GM18867 (cell line): ENCODE results near the gene LNPK.
"Not testable (repeated sequence)": the region's sequence is repeated elsewhere in the genome, so short reads cannot be mapped to it uniquely, and the experiment has no call there.

ENCODE experiments used
- ATAC-seq: cut with Tn5 transposase; IDR thresholded peaks from one replicate; pipeline ENCODE4 v1.9.1; 2021; ENCODE audit warnings: mild to moderate bottlenecking, moderate library complexity; ENCODE audit not compliant: unreplicated experiment

Gene LNPK

GRCh38 chr2:176001916-176002687 is at the start of gene LNPK:
TSS of gene LNPK (minus strand) at chr2:176002267. CDS start at chr2:175995584, 6,683 bp downstream.
- ATAC-seq, result peak; percentile 93

GRCh38 chr2:176039375-176039774 is 37.3 kb upstream of the LNPK start:
- ATAC-seq, result no peak

GRCh38 chr2:176038694-176039093 is 36.6 kb upstream of the LNPK start:
- no peak for ATAC-seq

GRCh38 chr2:176035013-176035691 is 33.1 kb upstream of the LNPK start:
- no peak for ATAC-seq

- no peak for ATAC-seq
These were observed 25.7 kb upstream of the LNPK start for GRCh38 chr2:176027806-176028205.

GRCh38 chr2:176025932-176026331 is 23.9 kb upstream of the LNPK start:
- no peak for ATAC-seq

- no peak for ATAC-seq
These were observed 22.0 kb upstream of the LNPK start for GRCh38 chr2:176024083-176024482.

GRCh38 chr2:176022048-176022447 is 20.0 kb upstream of the LNPK start:
- no peak for ATAC-seq

GRCh38 chr2:176020400-176020799 is 18.3 kb upstream of the LNPK start:
- no peak for ATAC-seq

- ATAC-seq, result no peak
These were observed 16.6 kb upstream of the LNPK start for GRCh38 chr2:176018708-176019107.

GRCh38 chr2:176009445-176009844 is 7.4 kb upstream of the LNPK start:
- ATAC-seq, result no peak

- ATAC-seq, result no peak
These were observed 2.9 kb upstream of the LNPK start for GRCh38 chr2:176004934-176005333.

- no peak for ATAC-seq
These were observed 1.9 kb upstream of the LNPK start for GRCh38 chr2:176003958-176004357.

GRCh38 chr2:176002688-176003210 is 682 bp upstream of the LNPK start:
- ATAC-seq, result no peak

- peak; percentile 48 for ATAC-seq
These were observed 669 bp downstream of the LNPK start for GRCh38 chr2:176001281-176001915.

GRCh38 chr2:175999283-175999819 is 2.7 kb downstream of the LNPK start:
- no peak for ATAC-seq

- no peak for ATAC-seq
These were observed 12.0 kb downstream of the LNPK start for GRCh38 chr2:175990099-175990498.

GRCh38 chr2:175987126-175987525 is 14.9 kb downstream of the LNPK start:
- ATAC-seq, result not testable (repeated sequence)

- no peak for ATAC-seq
These were observed 17.2 kb downstream of the LNPK start for GRCh38 chr2:175984846-175985245.

- ATAC-seq, result no peak
These were observed 20.5 kb downstream of the LNPK start for GRCh38 chr2:175981551-175981950.

- no peak for ATAC-seq
These were observed 25.5 kb downstream of the LNPK start for GRCh38 chr2:175976391-175977157.
